Ascending aorta (tissue), 2 donors: ENCODE measurements around the gene UPK3BL1. TPM values are rescaled to one million over a fixed set of nuclear protein-coding genes. Genes with fewer than 3 reads are reported as not detected.
A peak's percentile ranks its signal among the peaks of the same experiment; 100 is the strongest.
"Not testable (repeated sequence)": the region's sequence is repeated elsewhere in the genome, so short reads cannot be mapped to it uniquely, and the experiment has no call there.

Experiments
- DNase-seq, 2 donors: peaks; one replicate each; pipeline ENCODE4 v3.0.0-alpha.2; 2019; ENCODE audit warnings: low spot score in 2 of 2
- H3K27ac ChIP-seq, 2 donors: fragments of 200-600 bp; sonication (generic); one replicate each; pipeline ENCODE4 v1.5.1; 2016 to 2017; ENCODE audit warnings: mild to moderate bottlenecking in 1 of 2
- H3K27me3 ChIP-seq: fragments of 200-600 bp; sonication (generic); one replicate; pipeline ENCODE4 v1.5.1; 2017
- H3K36me3 ChIP-seq, 2 donors: fragments of 200-600 bp; sonication (generic); one replicate each; pipeline ENCODE4 v1.5.1; 2016
- H3K4me1 ChIP-seq, 2 donors: fragments of 200-600 bp; sonication (generic); one replicate each; pipeline ENCODE4 v1.5.1; 2016 to 2017; ENCODE audit warnings: mild to moderate bottlenecking in 1 of 2
- H3K4me3 ChIP-seq, 2 donors: fragments of 200-600 bp; sonication (generic); one replicate each; pipeline ENCODE4 v1.5.1; 2016 to 2017; ENCODE audit warnings: mild to moderate bottlenecking in 1 of 2
- H3K9me3 ChIP-seq, 2 donors: fragments of 200-600 bp; sonication (generic); one replicate each; pipeline ENCODE4 v1.5.1; 2016
- intact Hi-C: fragments of 100-400 bp; cut with DNase I; formaldehyde crosslinking; loops from one replicate; pipeline ENCODE4 v1.15.1; 2023
- total RNA-seq: library from RNA; depleted of rRNA; stranded (reverse); fragments of >200 nt; gene quantifications from one replicate; pipeline ENCODE4 v1.1.0, GENCODE V29; 2016

UPK3BL1 gene
- total RNA-seq: 28.5 TPM

GRCh38 chr7:102642691-102643090 lies at the start of gene UPK3BL1:
Gene UPK3BL1, minus strand, starts transcription at chr7:102642791. Its CDS starts 50 bp downstream, at chr7:102642741.
- H3K4me3 ChIP-seq, H3K27me3 ChIP-seq, H3K9me3 ChIP-seq, intact Hi-C loops, DNase-seq, H3K27ac ChIP-seq, H3K36me3 ChIP-seq, H3K4me1 ChIP-seq: not testable (repeated sequence)

- H3K36me3 ChIP-seq, H3K9me3 ChIP-seq, H3K4me3 ChIP-seq, H3K27ac ChIP-seq, H3K27me3 ChIP-seq, H3K4me1 ChIP-seq, DNase-seq, intact Hi-C loops: not testable (repeated sequence)
These were observed 48.0 kb upstream of the UPK3BL1 start for GRCh38 chr7:102690602-102691001.

GRCh38 chr7:102689436-102690282 lies 47.1 kb upstream of the UPK3BL1 start:
- intact Hi-C loops, DNase-seq, H3K4me1 ChIP-seq, H3K36me3 ChIP-seq, H3K27ac ChIP-seq, H3K27me3 ChIP-seq, H3K9me3 ChIP-seq: not testable (repeated sequence)
- H3K4me3 ChIP-seq: peak overlapping the region in 1 of 2 donors; percentile 49

- DNase-seq, H3K36me3 ChIP-seq, H3K27ac ChIP-seq, H3K9me3 ChIP-seq, H3K4me3 ChIP-seq, intact Hi-C loops, H3K27me3 ChIP-seq, H3K4me1 ChIP-seq: not testable (repeated sequence)
These were observed 45.9 kb upstream of the UPK3BL1 start for GRCh38 chr7:102688299-102689036.

DNA sequence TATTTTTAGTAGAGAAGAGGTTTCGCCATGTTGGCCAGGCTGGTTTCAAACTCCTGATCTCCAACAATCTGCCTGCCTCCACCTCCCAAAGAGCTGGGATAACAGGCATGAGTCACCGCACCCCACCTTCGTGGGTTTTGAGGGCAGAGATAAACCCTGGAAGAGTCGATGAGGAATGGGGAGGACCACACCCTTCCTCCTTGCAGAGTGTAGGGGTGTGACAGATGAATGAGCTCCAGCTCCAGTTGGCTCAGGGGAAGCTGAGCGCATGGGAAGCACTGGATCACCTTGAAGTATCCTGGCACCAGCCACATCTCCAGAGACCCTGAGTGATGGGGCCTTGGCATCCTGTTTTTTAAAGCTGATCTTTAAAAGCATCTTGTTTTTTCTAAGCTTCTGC lies 40.0 kb upstream of the UPK3BL1 start:
- H3K9me3 ChIP-seq, H3K4me3 ChIP-seq, intact Hi-C loops, H3K4me1 ChIP-seq, DNase-seq, H3K36me3 ChIP-seq, H3K27me3 ChIP-seq, H3K27ac ChIP-seq: not testable (repeated sequence)

GRCh38 chr7:102680780-102681179 lies 38.2 kb upstream of the UPK3BL1 start:
- H3K9me3 ChIP-seq, DNase-seq, H3K27ac ChIP-seq, H3K36me3 ChIP-seq, intact Hi-C loops, H3K4me1 ChIP-seq, H3K27me3 ChIP-seq, H3K4me3 ChIP-seq: not testable (repeated sequence)

- intact Hi-C loops, H3K9me3 ChIP-seq, H3K36me3 ChIP-seq, H3K27ac ChIP-seq, H3K27me3 ChIP-seq, DNase-seq, H3K4me3 ChIP-seq, H3K4me1 ChIP-seq: not testable (repeated sequence)
These were observed 33.0 kb upstream of the UPK3BL1 start for GRCh38 chr7:102675545-102675944.

DNA sequence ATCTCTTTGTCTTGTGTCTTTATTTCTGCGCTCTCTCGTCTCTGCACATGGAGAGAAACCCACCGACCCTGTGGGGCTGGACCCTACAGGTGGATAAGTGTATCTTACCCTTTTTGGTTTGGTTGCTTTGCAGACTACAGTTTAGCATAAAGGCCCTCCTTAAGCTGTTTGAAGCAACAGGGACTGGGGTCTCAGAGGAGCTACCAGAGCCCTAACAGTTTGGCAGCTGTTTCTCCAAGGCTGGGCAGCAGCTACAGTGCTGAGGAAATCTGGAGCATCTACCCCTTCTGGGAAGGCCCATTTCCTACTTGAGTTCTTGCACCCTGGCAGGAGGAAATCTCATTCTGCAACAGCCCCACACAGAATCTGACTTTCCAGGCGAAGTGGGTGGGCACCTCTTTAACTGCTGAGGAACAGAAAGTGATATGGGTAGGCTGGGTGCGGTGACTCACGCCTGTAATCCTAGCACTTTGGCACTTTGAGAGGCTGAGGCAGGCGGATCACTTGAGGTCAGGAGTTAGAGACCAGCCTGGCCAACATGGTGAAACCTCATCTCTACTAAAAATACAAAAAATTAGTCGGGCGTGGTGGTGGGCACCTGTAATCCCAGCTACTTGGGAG lies 31.0 kb upstream of the UPK3BL1 start:
- H3K4me1 ChIP-seq, DNase-seq, H3K27ac ChIP-seq, H3K9me3 ChIP-seq, intact Hi-C loops, H3K36me3 ChIP-seq, H3K4me3 ChIP-seq, H3K27me3 ChIP-seq: not testable (repeated sequence)

- DNase-seq, intact Hi-C loops, H3K36me3 ChIP-seq, H3K4me3 ChIP-seq, H3K4me1 ChIP-seq, H3K27me3 ChIP-seq, H3K9me3 ChIP-seq: not testable (repeated sequence)
- peak overlapping the region in 1 of 2 donors; percentile 48 for H3K27ac ChIP-seq
These were observed 29.3 kb upstream of the UPK3BL1 start for GRCh38 chr7:102671956-102672307.

GRCh38 chr7:102671166-102671955 lies 28.8 kb upstream of the UPK3BL1 start, which contains the start of gene POLR2J2:
Gene POLR2J2, minus strand, starts transcription at chr7:102671663. Its CDS starts 62 bp downstream, at chr7:102671601.
- H3K4me3 ChIP-seq: peak within 1 kb of the TSS; percentile 33 to 56

DNA sequence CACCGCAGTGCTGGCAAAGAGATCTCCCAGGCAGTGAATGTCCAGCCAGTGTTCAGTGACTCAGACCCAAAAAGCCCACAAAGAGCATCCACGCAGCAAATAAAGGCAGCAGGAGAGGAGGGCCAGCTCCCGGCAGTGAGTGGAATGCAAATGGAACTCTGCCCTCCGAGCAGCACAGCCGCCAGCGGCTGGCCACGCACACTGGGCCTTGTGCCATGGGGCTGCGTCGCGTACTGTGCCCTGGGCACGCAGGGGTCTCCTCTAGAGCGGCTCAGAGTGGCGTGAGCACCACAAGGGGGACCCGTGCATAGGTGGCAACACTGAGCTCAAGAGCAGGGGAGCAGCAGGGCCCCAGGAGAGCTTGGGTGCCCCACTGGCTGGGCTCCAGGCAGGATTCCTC lies 24.9 kb upstream of the UPK3BL1 start:
- H3K27ac ChIP-seq, H3K36me3 ChIP-seq, H3K27me3 ChIP-seq, H3K4me1 ChIP-seq, H3K9me3 ChIP-seq, H3K4me3 ChIP-seq, DNase-seq, intact Hi-C loops: not testable (repeated sequence)

More at GRCh38 chr7:102671166-102671955, 28.8 kb upstream of the UPK3BL1 start, which contains the start of gene POLR2J2:
- H3K4me1 ChIP-seq, H3K27me3 ChIP-seq, H3K36me3 ChIP-seq, H3K9me3 ChIP-seq, intact Hi-C loops: not testable (repeated sequence)
- peak within 1 kb of the TSS in 1 of 2 donors; percentile 48 for H3K27ac ChIP-seq
- peak; percentile 36 to 84 for DNase-seq

DNA sequence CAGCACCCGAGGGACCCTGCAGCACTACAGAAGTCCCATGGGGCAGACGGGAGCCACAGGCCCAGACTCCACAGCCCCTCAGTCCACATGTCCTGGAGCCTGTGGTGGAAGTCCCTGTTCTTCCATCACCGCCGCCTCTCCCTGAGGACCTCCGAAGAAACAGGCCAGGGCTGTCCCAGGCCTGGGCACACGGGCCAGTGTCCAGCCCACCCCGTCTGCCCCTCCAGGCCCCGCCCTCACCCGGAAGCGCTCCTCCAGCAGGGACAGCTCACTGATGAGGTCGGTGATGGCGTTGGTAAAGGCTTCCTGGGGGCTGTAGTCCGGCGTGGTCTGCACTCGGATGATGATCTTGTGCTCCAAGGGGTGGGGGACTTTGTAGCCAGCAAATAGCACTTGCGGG lies 24.3 kb upstream of the UPK3BL1 start:
- H3K27ac ChIP-seq, H3K27me3 ChIP-seq, DNase-seq, H3K4me3 ChIP-seq, intact Hi-C loops, H3K4me1 ChIP-seq, H3K36me3 ChIP-seq, H3K9me3 ChIP-seq: not testable (repeated sequence)

DNA sequence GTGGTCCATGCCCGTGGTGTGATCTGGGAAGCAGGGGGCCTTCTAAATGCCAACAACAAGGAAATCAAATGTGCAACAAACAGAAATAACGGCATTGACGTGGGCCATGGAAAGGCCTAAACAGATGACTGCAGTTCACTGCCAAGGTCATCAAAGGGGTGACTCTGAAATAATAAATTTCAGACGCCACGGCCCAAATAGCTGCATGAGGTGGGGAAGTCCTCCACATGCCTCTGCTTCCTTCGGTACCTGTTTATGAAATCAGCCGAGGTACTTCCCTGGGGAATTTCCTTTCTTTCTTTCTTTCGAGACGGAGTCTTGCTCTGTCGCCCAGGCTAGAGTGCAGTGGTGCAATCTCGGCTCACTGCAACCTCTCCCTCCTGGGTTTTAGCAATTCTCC lies 22.2 kb upstream of the UPK3BL1 start:
- intact Hi-C loops, H3K4me3 ChIP-seq, DNase-seq: not testable (repeated sequence)

More for the DNA sequence above, 22.2 kb upstream of the UPK3BL1 start:
- H3K4me1 ChIP-seq, H3K36me3 ChIP-seq, H3K27me3 ChIP-seq, H3K9me3 ChIP-seq, H3K27ac ChIP-seq: not testable (repeated sequence)
